SU-DHL-6 (cell line): ENCODE data around the gene VWA8.

ENCODE experiments used
- CTCF ChIP-seq: fragments of 200-600 bp; sonication (generic); IDR thresholded peaks from one replicate; pipeline ENCODE4 v1.5.1; 2017; ENCODE audit warnings: antibody characterized with exemption, mild to moderate bottlenecking, low read length, moderate library complexity; ENCODE audit not compliant: insufficient read depth, poor library complexity, severe bottlenecking
- EZH2phosphoT487 ChIP-seq: fragments of 200-600 bp; sonication (generic), shearing (Covaris generic); conservative IDR thresholded peaks from 2 replicates; pipeline ENCODE4 v1.6.1; 2018; ENCODE audit warnings: mild to moderate bottlenecking, antibody characterized with exemption, low read length, moderate library complexity, mixed read lengths

- no peak for TF ChIP-seq CTCF
- no peak for TF ChIP-seq EZH2phosphoT487
Observed at GRCh38 chr13:41974262-41974900, 13.5 kb upstream of the VWA8 start.
